Body of pancreas (tissue), 4 donors: ENCODE measurements around the gene SPON2. TPM values are rescaled to one million over a fixed set of nuclear protein-coding genes. Genes with fewer than 3 reads are reported as not detected.

Experiments
- ATAC-seq: fragments of 150-250 bp; one replicate; pipeline ENCODE4 v1.9.1; 2016
- DNase-seq, 4 donors: peaks; one replicate each; pipeline ENCODE4 v3.0.0-alpha.2; 2019
- H3K27ac ChIP-seq, 4 donors: fragments of 200-600 bp; sonication (generic); 1 replicate in 3 of 4; 2 replicates in 1 of 4; pipeline versions ENCODE4 v1.5.1 to v1.6.1; 2016 to 2019; ENCODE audit warnings: mild to moderate bottlenecking in 1 of 4, mixed read lengths in 1 of 4, moderate library complexity in 1 of 4
- H3K27me3 ChIP-seq, 2 donors: fragments of 200-600 bp; sonication (generic); one replicate each; pipeline ENCODE4 v1.6.0; 2016; ENCODE audit warnings: mild to moderate bottlenecking in 1 of 2
- H3K36me3 ChIP-seq, 2 donors: fragments of 200-600 bp; sonication (generic); replicated peaks in 1 of 2; 2 replicates each; pipeline ENCODE4 v1.5.1; 2016; ENCODE audit warnings: low read depth in 2 of 2; ENCODE audit not compliant: insufficient read depth in 1 of 2
- H3K4me1 ChIP-seq: fragments of 200-600 bp; sonication (generic); one replicate; pipeline ENCODE4 v1.6.0; 2016
- H3K4me3 ChIP-seq, 2 donors: fragments of 200-600 bp; sonication (generic); 1 replicate in 1 of 2; 2 replicates in 1 of 2; pipeline ENCODE4 v1.5.1; 2016 to 2019
- H3K9me3 ChIP-seq, 3 donors: fragments of 200-600 bp; sonication (generic); 1 replicate in 2 of 3; 2 replicates in 1 of 3; pipeline ENCODE4 v1.5.1; 2016
- CTCF ChIP-seq, 7 experiments: fragments of 450-650 bp in 4 of 7; fragments of 200-600 bp in 3 of 7; sonication (generic) in 3 of 7; IDR thresholded peaks; one replicate each; pipeline ENCODE4 v1.5.1; 2016 to 2019; ENCODE audit warnings: antibody characterized with exemption in 7 of 7
- POLR2A ChIP-seq, 3 donors: fragments of 450-650 bp; IDR thresholded peaks; one replicate each; pipeline ENCODE4 v1.6.1; 2016; ENCODE audit warnings: antibody characterized with exemption in 3 of 3, mild to moderate bottlenecking in 2 of 3
- WGBS, 2 donors: methylation state at CpG; one replicate each; pipeline ENCODE4 v1.1.5; 2017; 5-methylcytosine and 5-hydroxymethylcytosine counted together
- intact Hi-C: fragments of 100-400 bp; cut with DNase I; formaldehyde crosslinking; loops from one replicate; pipeline ENCODE4 v1.15.1; 2023
- total RNA-seq, 2 donors: library from RNA; depleted of rRNA; stranded (reverse); fragments of >200 nt; gene quantifications; one replicate each; pipeline ENCODE4 v1.1.0, GENCODE V29; 2016

Gene SPON2
- total RNA-seq, 2 donors from 2014 or later = 25.4 to 33.5 TPM

DNA sequence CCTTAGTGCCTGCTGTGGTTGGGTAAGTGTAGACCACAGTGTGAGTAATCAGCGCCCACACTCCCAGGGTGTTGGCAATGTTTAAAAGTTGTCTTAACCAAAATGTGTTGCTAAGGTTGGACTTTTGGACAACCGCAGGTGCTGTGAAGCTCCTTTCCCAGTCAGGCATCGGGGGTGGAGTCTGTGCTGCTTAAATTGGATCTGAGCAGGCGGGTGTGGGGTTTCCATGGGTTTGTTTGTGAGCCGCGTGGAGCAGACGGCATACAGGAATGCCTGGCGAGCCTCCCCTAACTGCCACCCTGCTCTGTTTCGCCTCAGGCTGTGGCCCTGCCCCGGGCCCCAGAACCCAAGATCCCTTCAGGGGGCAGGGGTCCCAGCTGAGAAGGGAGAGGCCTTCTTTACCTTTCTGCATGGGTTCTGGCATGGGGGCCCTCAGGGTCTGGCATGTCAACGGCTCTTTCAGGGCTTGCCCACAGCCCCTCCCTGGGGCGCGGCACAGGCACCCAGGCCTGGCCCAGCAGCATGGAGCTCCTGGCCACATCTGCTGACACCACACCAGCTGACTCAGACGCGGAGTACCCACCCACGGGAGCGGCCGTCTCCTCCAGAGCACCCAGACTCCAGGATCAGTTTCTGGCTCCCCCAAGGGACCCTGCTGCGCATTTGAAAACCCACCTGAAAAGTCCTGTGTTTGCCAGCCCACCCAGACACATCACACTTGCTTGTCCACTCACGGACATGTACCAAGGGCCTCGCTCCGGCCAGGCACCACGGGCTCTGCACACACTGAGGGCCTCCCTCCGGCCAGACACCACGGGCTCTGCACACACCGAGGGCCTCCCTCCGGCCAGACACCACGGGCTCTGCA lies 5.1 kb upstream of the SPON2 start:
- ATAC-seq (no peak), DNase-seq (peak in 2 of 4 donors; percentile 13)
- Histone ChIP-seq H3K4me1 (peaks cover 9% of the 10 kb centered on the region), H3K27ac (no peak overlapping the region), H3K27me3 (no peaks in the 10 kb centered on the region), H3K4me3 (no peak overlapping the region), H3K36me3 (no peaks in the 10 kb centered on the region), H3K9me3 (peaks cover 0 to 17% (median 0%) of the 10 kb centered on the region in 3 donors)
- intact Hi-C loops = no loop called here
- TF ChIP-seq CTCF (IDR thresholded peaks at IDR 0.05) (no peak), POLR2A (IDR thresholded peaks at IDR 0.05) (no peak)
- WGBS, 2 donors = 80 to 81% methylated on average over 13 to 27 of the region's 28 CpGs

GRCh38 chr4:1176398-1177273 lies 4.3 kb upstream of the SPON2 start:
- DNase-seq (no peak), ATAC-seq (no peak)
- no peak overlapping the region for H3K4me3 ChIP-seq
- H3K27ac ChIP-seq = no peak overlapping the region
- H3K4me1 ChIP-seq = peaks cover 18% of the 10 kb centered on the region
- WGBS, 2 donors = 64% methylated on average over 1 of the region's 1 CpG; no CpG with 5 or more reads in 1 of the 2 donors
- intact Hi-C loops = no loop called here
- no peaks in the 10 kb centered on the region for H3K27me3 ChIP-seq
- H3K36me3 ChIP-seq = no peaks in the 10 kb centered on the region
- H3K9me3 ChIP-seq = peaks cover 0 to 14% (median 0%) of the 10 kb centered on the region in 3 donors
- no peak for TF ChIP-seq CTCF (IDR thresholded peaks at IDR 0.05)
- TF ChIP-seq POLR2A (IDR thresholded peaks at IDR 0.05) = no peak

- ATAC-seq (no peak), DNase-seq (no peak)
- 92 to 93% methylated on average over 4 to 6 of the region's 7 CpGs for WGBS, 2 donors
- no peak overlapping the region for H3K27ac ChIP-seq
- H3K36me3 ChIP-seq = no peaks in the 10 kb centered on the region
- no peak overlapping the region for H3K4me3 ChIP-seq
- peaks cover 0 to 6% (median 0%) of the 10 kb centered on the region in 3 donors for H3K9me3 ChIP-seq
- H3K4me1 ChIP-seq = peaks cover 23% of the 10 kb centered on the region
- TF ChIP-seq POLR2A (IDR thresholded peaks at IDR 0.05) = no peak
- no peak for TF ChIP-seq CTCF (IDR thresholded peaks at IDR 0.05)
- intact Hi-C loops = no loop called here
- H3K27me3 ChIP-seq = no peaks in the 10 kb centered on the region
These were observed 3.3 kb upstream of the SPON2 start for GRCh38 chr4:1175635-1176229.

DNA sequence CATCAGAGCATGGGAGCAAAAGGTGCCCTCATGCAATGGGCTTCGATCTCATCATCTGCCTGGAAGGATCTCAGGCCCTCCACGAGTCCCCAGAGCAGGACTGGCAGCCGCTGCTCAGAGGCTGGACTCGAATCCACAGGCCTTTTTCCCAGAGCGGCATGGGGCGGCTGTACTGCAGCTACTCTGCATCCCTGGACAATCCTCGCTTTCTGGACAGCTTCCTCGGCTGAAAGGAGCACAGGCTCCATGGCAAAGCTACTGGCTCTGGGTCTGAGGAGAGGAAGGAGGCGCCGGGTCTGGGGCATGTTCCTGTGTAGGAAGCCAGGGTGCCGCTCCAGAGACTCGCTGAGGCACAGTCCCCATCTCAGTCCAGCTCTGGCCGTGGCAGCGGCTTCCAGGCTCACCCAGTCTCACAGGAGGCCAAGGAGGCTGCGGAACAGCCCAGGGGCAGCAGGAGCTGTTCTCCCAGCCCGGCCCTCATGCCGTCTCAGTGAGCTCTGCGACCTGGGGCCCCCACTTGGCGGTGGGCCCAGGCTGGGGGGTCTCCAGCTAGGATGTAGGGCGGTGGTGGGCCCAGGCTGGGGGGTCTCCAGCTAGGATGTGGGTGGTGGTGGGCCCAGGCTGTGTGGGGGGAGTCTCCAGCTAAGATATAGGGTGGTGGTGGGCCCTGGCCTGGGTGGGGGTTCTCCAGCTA lies 2.7 kb upstream of the SPON2 start:
- ATAC-seq = no peak
- DNase-seq = peak in 1 of 4 donors; percentile 24
- H3K27me3 ChIP-seq = no peaks in the 10 kb centered on the region
- H3K4me1 ChIP-seq = peaks cover 23% of the 10 kb centered on the region
- intact Hi-C loops = no loop called here
- no peak overlapping the region for H3K4me3 ChIP-seq
- H3K27ac ChIP-seq = peak overlapping the region in 1 of 4 donors; percentile 9
- no peak for TF ChIP-seq CTCF (IDR thresholded peaks at IDR 0.05)
- no peak for TF ChIP-seq POLR2A (IDR thresholded peaks at IDR 0.05)
- peaks cover 0 to 3% (median 0%) of the 10 kb centered on the region in 3 donors for H3K9me3 ChIP-seq
- no peaks in the 10 kb centered on the region for H3K36me3 ChIP-seq
- 88 to 100% methylated on average over 1 to 20 of the region's 20 CpGs for WGBS, 2 donors
